Ishikawa (cell line): ENCODE measurements around the gene FRMD5.

Source experiments
- CEBPB ChIP-seq: IDR thresholded peaks from 2 replicates; pipeline ENCODE4 v1.6.1; 2012
- CREB1 ChIP-seq: IDR thresholded peaks from 2 replicates; pipeline ENCODE4 v1.6.1; 2012; ENCODE audit warnings: low read depth
- EGR1 ChIP-seq: IDR thresholded peaks from 2 replicates; pipeline ENCODE4 v1.6.1; 2012
- EP300 ChIP-seq: IDR thresholded peaks from 2 replicates; pipeline ENCODE4 v1.6.1; 2012; ENCODE audit warnings: borderline replicate concordance
- FOXM1 ChIP-seq: IDR thresholded peaks from 2 replicates; pipeline ENCODE4 v1.6.1; 2012; ENCODE audit warnings: low read depth, borderline replicate concordance
- NFIC ChIP-seq: IDR thresholded peaks from 2 replicates; pipeline ENCODE4 v1.6.1; 2012
- RAD21 ChIP-seq: IDR thresholded peaks from 2 replicates; pipeline ENCODE4 v1.6.1; 2012; ENCODE audit warnings: low read depth
- TAF1 ChIP-seq: IDR thresholded peaks from 2 replicates; pipeline ENCODE4 v1.6.1; 2012; ENCODE audit warnings: low read depth, mild to moderate bottlenecking
- TCF12 ChIP-seq: IDR thresholded peaks from 2 replicates; pipeline ENCODE4 v1.6.1; 2012; ENCODE audit warnings: low read depth
- TEAD4 ChIP-seq: IDR thresholded peaks from 2 replicates; pipeline ENCODE4 v1.6.1; 2012
- YY1 ChIP-seq: IDR thresholded peaks from 2 replicates; pipeline ENCODE4 v1.6.1; 2012; ENCODE audit warnings: low read depth
- ZBTB7A ChIP-seq: IDR thresholded peaks from 2 replicates; pipeline ENCODE4 v1.6.1; 2012; ENCODE audit warnings: low read depth
- TF ChIP-seq, protein P1 (sequence below): IDR thresholded peaks from 2 replicates; pipeline ENCODE4 v1.6.1; 2012
- TF ChIP-seq, protein P2 (sequence below): IDR thresholded peaks from 2 replicates; pipeline ENCODE4 v1.6.1; 2012
- TF ChIP-seq, protein P3 (sequence below): IDR thresholded peaks from 2 replicates; pipeline ENCODE4 v1.6.1; 2012; ENCODE audit warnings: low read depth, mild to moderate bottlenecking

The FRMD5 gene

DNA sequence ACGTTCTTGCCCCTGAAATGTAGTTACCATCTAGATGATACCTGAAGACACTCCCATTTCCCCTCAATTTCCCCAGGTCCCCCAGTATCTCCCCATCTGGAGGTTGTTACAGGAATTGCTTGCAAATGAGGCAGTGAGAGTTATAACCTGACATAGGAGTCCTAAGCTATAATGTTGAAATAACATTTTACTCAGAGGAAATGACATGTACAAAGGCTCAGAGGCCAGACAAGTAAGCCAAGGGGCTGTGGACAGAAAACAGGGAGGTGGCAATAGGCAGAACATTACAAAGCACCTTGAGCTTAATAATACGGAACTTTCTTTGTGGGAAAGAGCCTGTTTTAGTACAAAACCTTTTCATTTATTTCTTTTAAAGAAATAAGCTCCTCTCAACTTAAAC is 171.9 kb downstream of the FRMD5 start:
- no peak for TF ChIP-seq RAD21
- no peak for TF ChIP-seq CREB1
- TF ChIP-seq YY1, result no peak
- no peak for TF ChIP-seq FOXM1
- no peak for TF ChIP-seq ZBTB7A
- TF ChIP-seq EGR1, result no peak
- TF ChIP-seq, protein P1, sequence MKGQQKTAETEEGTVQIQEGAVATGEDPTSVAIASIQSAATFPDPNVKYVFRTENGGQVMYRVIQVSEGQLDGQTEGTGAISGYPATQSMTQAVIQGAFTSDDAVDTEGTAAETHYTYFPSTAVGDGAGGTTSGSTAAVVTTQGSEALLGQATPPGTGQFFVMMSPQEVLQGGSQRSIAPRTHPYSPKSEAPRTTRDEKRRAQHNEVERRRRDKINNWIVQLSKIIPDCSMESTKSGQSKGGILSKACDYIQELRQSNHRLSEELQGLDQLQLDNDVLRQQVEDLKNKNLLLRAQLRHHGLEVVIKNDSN, result no peak
- no peak for TF ChIP-seq EP300
- TF ChIP-seq, protein P2, sequence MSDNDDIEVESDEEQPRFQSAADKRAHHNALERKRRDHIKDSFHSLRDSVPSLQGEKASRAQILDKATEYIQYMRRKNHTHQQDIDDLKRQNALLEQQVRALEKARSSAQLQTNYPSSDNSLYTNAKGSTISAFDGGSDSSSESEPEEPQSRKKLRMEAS, result no peak

DNA sequence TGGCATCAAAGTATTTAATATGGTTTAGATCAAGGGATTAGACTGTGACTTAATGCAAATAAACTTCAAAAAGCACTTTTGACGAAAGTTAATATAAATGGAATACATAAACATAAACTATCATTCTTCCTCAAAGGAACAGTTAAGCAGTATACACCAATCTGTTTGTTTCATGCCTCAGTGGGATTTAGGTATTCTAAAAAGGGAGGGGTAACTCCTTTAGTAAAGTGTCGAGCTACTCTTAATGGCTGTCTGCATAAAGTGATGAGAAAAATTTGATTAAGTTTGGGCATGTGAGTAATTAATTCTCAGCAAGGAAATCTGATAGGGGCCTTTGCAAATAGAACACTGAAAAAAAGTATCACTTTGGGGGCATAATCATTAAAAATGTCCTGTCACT is 176.9 kb downstream of the FRMD5 start:
- TF ChIP-seq ZBTB7A, result no peak
- TF ChIP-seq TAF1, result no peak
- no peak for TF ChIP-seq EGR1

DNA sequence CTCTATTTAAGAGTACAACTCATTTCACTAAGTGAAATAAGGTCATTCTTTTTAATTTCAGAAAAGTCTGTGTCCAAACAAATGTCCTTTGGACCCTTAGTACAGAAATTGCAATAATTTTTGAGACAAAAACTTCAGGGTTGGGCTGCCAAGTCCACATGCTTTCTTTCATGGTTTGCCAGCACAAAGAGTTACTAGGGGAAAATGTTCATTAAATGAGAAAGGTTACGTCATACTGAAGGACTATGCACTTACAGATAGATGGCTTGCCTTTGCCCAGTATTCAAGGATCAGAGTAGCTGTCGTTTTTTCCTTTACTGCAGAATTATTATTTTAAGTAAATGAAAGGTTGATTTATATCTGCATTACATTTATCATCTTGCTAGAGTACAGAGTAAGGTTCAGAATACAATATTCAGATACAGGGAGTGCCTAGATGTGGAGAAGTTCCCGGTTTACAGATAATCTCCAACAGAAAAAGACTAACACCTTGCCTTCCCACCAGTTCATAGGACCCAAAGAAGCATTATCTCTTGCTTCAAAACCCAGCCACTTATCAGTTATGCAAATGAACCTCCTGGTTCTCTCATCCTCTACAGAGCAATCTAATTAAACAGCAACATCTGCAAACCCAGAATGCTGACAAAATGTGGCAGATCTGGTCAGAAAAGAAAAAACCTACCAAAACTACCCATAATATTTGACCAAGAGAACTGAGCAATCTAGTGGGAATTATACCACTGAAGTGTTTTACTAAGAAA is 179.3 kb downstream of the FRMD5 start:
- no peak for TF ChIP-seq CREB1
- no peak for TF ChIP-seq EGR1
- no peak for TF ChIP-seq TEAD4
- no peak for TF ChIP-seq TAF1
- no peak for TF ChIP-seq ZBTB7A
- no peak for TF ChIP-seq FOXM1
- no peak for TF ChIP-seq TCF12

DNA sequence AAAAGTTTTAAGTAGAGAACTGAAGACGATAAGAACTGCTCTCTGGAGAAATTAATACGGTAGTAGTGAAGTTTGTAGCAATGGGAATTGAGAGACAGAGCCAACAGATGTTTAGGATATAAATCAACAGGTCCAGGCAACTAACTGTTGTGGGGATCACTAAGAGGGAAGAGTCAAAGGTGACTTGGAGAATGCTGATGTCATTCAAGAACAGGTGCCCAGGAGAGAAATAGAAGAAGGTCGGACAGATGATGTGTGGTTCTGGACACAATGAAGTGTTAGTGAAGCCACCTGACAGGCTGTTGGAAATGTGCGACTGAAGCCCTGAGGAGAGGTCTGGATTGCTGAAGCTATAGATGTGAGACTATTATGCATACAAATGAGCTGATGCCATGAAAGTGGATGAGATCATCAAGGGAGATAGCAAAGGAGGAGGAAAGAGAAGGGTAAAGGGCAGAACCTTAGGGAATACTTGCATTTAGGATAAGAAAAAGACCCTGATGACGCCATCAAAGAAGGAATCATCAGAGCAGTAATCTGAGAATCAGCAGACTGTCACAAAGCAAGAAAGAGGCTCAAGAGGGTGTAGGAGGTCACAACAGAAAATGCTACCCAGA is 183.7 kb downstream of the FRMD5 start:
- TF ChIP-seq TEAD4 (no peak), NFIC (no peak), CREB1 (no peak), FOXM1 (no peak), YY1 (no peak), TAF1 (no peak), TCF12 (no peak), EGR1 (no peak), ZBTB7A (no peak), CEBPB (no peak), RAD21 (no peak), EP300 (no peak)
- TF ChIP-seq, protein P1, result no peak
- TF ChIP-seq, protein P3, sequence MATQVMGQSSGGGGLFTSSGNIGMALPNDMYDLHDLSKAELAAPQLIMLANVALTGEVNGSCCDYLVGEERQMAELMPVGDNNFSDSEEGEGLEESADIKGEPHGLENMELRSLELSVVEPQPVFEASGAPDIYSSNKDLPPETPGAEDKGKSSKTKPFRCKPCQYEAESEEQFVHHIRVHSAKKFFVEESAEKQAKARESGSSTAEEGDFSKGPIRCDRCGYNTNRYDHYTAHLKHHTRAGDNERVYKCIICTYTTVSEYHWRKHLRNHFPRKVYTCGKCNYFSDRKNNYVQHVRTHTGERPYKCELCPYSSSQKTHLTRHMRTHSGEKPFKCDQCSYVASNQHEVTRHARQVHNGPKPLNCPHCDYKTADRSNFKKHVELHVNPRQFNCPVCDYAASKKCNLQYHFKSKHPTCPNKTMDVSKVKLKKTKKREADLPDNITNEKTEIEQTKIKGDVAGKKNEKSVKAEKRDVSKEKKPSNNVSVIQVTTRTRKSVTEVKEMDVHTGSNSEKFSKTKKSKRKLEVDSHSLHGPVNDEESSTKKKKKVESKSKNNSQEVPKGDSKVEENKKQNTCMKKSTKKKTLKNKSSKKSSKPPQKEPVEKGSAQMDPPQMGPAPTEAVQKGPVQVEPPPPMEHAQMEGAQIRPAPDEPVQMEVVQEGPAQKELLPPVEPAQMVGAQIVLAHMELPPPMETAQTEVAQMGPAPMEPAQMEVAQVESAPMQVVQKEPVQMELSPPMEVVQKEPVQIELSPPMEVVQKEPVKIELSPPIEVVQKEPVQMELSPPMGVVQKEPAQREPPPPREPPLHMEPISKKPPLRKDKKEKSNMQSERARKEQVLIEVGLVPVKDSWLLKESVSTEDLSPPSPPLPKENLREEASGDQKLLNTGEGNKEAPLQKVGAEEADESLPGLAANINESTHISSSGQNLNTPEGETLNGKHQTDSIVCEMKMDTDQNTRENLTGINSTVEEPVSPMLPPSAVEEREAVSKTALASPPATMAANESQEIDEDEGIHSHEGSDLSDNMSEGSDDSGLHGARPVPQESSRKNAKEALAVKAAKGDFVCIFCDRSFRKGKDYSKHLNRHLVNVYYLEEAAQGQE, result no peak
- TF ChIP-seq, protein P2, result no peak

DNA sequence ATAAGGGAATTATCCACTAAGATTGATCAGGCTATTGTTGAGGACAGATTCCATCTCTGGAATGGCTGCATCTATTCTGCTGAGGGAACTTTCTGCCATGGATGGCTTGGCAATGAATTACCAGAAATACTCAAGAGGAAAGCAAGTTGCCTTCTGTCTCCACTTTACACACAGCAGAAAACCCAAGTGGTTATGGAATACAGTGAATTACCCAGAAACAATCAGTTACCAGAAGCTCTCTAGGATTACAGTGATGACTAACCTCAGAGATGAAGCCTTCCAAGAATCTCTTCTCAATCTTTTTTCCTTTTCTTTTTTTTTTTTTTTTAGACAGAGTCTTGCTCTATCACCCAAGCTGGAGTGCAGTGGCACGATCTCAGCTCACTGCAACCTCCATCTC is 185.0 kb downstream of the FRMD5 start:
- TF ChIP-seq RAD21, result no peak
- TF ChIP-seq, protein P1, result no peak
- TF ChIP-seq NFIC, result no peak
- TF ChIP-seq, protein P3, result no peak
- TF ChIP-seq, protein P2, result no peak
- no peak for TF ChIP-seq FOXM1
- TF ChIP-seq TAF1, result no peak
- no peak for TF ChIP-seq ZBTB7A
- TF ChIP-seq CEBPB, result no peak
- TF ChIP-seq EGR1, result no peak
- TF ChIP-seq EP300, result no peak
- no peak for TF ChIP-seq CREB1
- TF ChIP-seq YY1, result no peak
- TF ChIP-seq TEAD4, result no peak
- TF ChIP-seq TCF12, result no peak
